WTC11 (cell line): ENCODE results near the gene REELD1.

Experiments used
- CREB1 ChIP-seq: sonication (generic); formaldehyde crosslinking; IDR thresholded peaks from 2 replicates; pipeline ENCODE4 v1.8.0; 2023; ENCODE audit warnings: mild to moderate bottlenecking, missing genetic modification reagents
- EMX1 ChIP-seq: fragments of 250-450 bp; sonication (Bioruptor Pico); IDR thresholded peaks from 2 replicates; pipeline ENCODE4 v1.8.0; 2021; ENCODE audit warnings: mild to moderate bottlenecking
- FOXP1 ChIP-seq: sonication (generic); formaldehyde crosslinking; IDR thresholded peaks from 2 replicates; pipeline ENCODE4 v1.8.0; 2022; ENCODE audit warnings: missing genetic modification reagents, mild to moderate bottlenecking, moderate library complexity, borderline replicate concordance
- NR2C2 ChIP-seq: sonication (generic); formaldehyde crosslinking; IDR thresholded peaks from 2 replicates; pipeline ENCODE4 v1.8.0; 2022; ENCODE audit warnings: mild to moderate bottlenecking, missing genetic modification reagents
- SP1 ChIP-seq: sonication (generic); formaldehyde crosslinking; conservative IDR thresholded peaks from 2 replicates; pipeline ENCODE4 v1.8.1; 2022; ENCODE audit warnings: missing genetic modification reagents
- ZNF121 ChIP-seq: sonication (generic); formaldehyde crosslinking; IDR thresholded peaks from 2 replicates; pipeline ENCODE4 v1.8.0; 2023; ENCODE audit warnings: missing genetic modification reagents
- ZNF263 ChIP-seq: sonication (generic); formaldehyde crosslinking; IDR thresholded peaks from 2 replicates; pipeline ENCODE4 v1.8.1; 2022; ENCODE audit warnings: low read depth, mild to moderate bottlenecking, moderate library complexity, missing genetic modification reagents
- ZNF317 ChIP-seq: sonication (generic); formaldehyde crosslinking; IDR thresholded peaks from 2 replicates; pipeline ENCODE4 v1.8.1; 2023; ENCODE audit warnings: low read depth, mild to moderate bottlenecking, moderate library complexity, missing genetic modification reagents, borderline replicate concordance
- TF ChIP-seq, protein P1 (sequence below): fragments of 200-600 bp; IDR thresholded peaks from 2 replicates; pipeline ENCODE4 v1.8.0; 2022; ENCODE audit warnings: antibody characterized with exemption
- TF ChIP-seq, protein P2 (sequence below): sonication (generic); formaldehyde crosslinking; IDR thresholded peaks from 2 replicates; pipeline ENCODE4 v1.8.1; 2022; ENCODE audit warnings: low read depth, missing genetic modification reagents, borderline replicate concordance
- TF ChIP-seq, protein P3 (sequence below): sonication (generic); formaldehyde crosslinking; IDR thresholded peaks from 2 replicates; pipeline ENCODE4 v1.8.0; 2022; ENCODE audit warnings: missing genetic modification reagents
- TF ChIP-seq, protein P4 (sequence below): sonication (generic); formaldehyde crosslinking; IDR thresholded peaks from 2 replicates; pipeline ENCODE4 v1.8.0; 2023; ENCODE audit warnings: missing genetic modification reagents
- TF ChIP-seq, protein P5 (sequence below): sonication (generic); formaldehyde crosslinking; IDR thresholded peaks from 2 replicates; pipeline ENCODE4 v1.8.0; 2022; ENCODE audit warnings: mild to moderate bottlenecking, missing genetic modification reagents
- TF ChIP-seq, protein P6 (sequence below): sonication (generic); formaldehyde crosslinking; IDR thresholded peaks from 2 replicates; pipeline ENCODE4 v1.8.1; 2023; ENCODE audit warnings: mild to moderate bottlenecking, missing genetic modification reagents

DNA sequence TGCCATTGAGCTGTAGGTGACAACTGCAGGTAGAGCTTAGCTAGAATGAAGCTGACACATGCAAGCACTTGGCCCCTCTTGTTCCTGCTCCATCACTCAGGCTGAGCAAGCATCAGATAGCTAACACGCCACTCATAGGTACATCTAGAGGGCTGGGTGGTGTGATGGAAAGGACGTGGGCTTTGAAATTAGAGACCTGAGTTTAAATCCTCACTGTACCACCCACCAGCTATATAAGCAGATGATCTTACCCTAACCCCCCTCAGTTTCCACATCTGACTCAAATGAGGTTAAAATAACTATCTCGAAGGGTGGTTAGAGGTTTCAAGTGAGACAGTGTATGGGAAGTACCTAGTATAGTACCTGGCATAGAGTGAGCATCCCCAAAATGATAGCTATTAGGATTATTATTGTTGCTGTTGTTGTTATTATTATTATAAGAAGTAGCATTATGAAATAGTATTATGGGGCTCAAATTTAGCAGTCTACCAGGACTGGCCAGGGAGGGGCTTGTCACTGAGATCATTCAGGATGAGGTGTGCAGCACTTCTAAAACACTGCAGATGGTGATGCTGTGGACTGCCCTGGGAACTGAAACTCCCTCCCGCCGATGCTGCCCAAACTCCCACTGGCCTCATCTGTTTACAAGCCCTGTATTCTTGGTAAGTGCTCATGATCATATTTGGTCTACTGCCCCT lies 59.0 kb downstream of the REELD1 start:
- TF ChIP-seq, protein P1, sequence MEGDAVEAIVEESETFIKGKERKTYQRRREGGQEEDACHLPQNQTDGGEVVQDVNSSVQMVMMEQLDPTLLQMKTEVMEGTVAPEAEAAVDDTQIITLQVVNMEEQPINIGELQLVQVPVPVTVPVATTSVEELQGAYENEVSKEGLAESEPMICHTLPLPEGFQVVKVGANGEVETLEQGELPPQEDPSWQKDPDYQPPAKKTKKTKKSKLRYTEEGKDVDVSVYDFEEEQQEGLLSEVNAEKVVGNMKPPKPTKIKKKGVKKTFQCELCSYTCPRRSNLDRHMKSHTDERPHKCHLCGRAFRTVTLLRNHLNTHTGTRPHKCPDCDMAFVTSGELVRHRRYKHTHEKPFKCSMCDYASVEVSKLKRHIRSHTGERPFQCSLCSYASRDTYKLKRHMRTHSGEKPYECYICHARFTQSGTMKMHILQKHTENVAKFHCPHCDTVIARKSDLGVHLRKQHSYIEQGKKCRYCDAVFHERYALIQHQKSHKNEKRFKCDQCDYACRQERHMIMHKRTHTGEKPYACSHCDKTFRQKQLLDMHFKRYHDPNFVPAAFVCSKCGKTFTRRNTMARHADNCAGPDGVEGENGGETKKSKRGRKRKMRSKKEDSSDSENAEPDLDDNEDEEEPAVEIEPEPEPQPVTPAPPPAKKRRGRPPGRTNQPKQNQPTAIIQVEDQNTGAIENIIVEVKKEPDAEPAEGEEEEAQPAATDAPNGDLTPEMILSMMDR = no peak
- no peak for TF ChIP-seq FOXP1 (CRISPR knock-in tag)
- no peak for TF ChIP-seq NR2C2 (CRISPR knock-in tag)
- no peak for TF ChIP-seq ZNF263 (CRISPR knock-in tag)
- no peak for TF ChIP-seq EMX1 (CRISPR knock-in tag)
- no peak for TF ChIP-seq ZNF317 (CRISPR knock-in tag)
- TF ChIP-seq, protein P2, sequence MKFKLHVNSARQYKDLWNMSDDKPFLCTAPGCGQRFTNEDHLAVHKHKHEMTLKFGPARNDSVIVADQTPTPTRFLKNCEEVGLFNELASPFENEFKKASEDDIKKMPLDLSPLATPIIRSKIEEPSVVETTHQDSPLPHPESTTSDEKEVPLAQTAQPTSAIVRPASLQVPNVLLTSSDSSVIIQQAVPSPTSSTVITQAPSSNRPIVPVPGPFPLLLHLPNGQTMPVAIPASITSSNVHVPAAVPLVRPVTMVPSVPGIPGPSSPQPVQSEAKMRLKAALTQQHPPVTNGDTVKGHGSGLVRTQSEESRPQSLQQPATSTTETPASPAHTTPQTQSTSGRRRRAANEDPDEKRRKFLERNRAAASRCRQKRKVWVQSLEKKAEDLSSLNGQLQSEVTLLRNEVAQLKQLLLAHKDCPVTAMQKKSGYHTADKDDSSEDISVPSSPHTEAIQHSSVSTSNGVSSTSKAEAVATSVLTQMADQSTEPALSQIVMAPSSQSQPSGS (CRISPR knock-in tag) = no peak
- TF ChIP-seq ZNF121 (CRISPR knock-in tag) = no peak
- TF ChIP-seq, protein P3, sequence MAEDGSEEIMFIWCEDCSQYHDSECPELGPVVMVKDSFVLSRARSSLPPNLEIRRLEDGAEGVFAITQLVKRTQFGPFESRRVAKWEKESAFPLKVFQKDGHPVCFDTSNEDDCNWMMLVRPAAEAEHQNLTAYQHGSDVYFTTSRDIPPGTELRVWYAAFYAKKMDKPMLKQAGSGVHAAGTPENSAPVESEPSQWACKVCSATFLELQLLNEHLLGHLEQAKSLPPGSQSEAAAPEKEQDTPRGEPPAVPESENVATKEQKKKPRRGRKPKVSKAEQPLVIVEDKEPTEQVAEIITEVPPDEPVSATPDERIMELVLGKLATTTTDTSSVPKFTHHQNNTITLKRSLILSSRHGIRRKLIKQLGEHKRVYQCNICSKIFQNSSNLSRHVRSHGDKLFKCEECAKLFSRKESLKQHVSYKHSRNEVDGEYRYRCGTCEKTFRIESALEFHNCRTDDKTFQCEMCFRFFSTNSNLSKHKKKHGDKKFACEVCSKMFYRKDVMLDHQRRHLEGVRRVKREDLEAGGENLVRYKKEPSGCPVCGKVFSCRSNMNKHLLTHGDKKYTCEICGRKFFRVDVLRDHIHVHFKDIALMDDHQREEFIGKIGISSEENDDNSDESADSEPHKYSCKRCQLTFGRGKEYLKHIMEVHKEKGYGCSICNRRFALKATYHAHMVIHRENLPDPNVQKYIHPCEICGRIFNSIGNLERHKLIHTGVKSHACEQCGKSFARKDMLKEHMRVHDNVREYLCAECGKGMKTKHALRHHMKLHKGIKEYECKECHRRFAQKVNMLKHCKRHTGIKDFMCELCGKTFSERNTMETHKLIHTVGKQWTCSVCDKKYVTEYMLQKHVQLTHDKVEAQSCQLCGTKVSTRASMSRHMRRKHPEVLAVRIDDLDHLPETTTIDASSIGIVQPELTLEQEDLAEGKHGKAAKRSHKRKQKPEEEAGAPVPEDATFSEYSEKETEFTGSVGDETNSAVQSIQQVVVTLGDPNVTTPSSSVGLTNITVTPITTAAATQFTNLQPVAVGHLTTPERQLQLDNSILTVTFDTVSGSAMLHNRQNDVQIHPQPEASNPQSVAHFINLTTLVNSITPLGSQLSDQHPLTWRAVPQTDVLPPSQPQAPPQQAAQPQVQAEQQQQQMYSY (CRISPR knock-in tag) = no peak
- TF ChIP-seq SP1 (CRISPR knock-in tag) = no peak
- TF ChIP-seq CREB1 (CRISPR knock-in tag) = no peak
- TF ChIP-seq, protein P4, sequence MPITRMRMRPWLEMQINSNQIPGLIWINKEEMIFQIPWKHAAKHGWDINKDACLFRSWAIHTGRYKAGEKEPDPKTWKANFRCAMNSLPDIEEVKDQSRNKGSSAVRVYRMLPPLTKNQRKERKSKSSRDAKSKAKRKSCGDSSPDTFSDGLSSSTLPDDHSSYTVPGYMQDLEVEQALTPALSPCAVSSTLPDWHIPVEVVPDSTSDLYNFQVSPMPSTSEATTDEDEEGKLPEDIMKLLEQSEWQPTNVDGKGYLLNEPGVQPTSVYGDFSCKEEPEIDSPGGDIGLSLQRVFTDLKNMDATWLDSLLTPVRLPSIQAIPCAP (CRISPR knock-in tag) = no peak
- TF ChIP-seq, protein P5, sequence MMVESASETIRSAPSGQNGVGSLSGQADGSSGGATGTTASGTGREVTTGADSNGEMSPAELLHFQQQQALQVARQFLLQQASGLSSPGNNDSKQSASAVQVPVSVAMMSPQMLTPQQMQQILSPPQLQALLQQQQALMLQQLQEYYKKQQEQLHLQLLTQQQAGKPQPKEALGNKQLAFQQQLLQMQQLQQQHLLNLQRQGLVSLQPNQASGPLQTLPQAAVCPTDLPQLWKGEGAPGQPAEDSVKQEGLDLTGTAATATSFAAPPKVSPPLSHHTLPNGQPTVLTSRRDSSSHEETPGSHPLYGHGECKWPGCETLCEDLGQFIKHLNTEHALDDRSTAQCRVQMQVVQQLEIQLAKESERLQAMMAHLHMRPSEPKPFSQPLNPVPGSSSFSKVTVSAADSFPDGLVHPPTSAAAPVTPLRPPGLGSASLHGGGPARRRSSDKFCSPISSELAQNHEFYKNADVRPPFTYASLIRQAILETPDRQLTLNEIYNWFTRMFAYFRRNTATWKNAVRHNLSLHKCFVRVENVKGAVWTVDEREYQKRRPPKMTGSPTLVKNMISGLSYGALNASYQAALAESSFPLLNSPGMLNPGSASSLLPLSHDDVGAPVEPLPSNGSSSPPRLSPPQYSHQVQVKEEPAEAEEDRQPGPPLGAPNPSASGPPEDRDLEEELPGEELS (CRISPR knock-in tag) = no peak
- TF ChIP-seq, protein P6, sequence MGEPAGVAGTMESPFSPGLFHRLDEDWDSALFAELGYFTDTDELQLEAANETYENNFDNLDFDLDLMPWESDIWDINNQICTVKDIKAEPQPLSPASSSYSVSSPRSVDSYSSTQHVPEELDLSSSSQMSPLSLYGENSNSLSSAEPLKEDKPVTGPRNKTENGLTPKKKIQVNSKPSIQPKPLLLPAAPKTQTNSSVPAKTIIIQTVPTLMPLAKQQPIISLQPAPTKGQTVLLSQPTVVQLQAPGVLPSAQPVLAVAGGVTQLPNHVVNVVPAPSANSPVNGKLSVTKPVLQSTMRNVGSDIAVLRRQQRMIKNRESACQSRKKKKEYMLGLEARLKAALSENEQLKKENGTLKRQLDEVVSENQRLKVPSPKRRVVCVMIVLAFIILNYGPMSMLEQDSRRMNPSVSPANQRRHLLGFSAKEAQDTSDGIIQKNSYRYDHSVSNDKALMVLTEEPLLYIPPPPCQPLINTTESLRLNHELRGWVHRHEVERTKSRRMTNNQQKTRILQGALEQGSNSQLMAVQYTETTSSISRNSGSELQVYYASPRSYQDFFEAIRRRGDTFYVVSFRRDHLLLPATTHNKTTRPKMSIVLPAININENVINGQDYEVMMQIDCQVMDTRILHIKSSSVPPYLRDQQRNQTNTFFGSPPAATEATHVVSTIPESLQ (CRISPR knock-in tag) = no peak
